Neuronal stem cell (in vitro differentiated cells): ENCODE results near the gene STEAP1B.

Source experiments
- DNase-seq: peaks from one replicate; pipeline ENCODE4 v3.0.0-alpha.2; 2013; ENCODE audit warnings: low spot score
- H2AFZ ChIP-seq: one replicate; pipeline ENCODE4 v1.6.1; 2013; ENCODE audit warnings: mild to moderate bottlenecking, low read length, inconsistent platforms
- H2AK5ac ChIP-seq: 2 replicates; pipeline ENCODE4 v1.6.1; 2013; ENCODE audit warnings: low read depth, mild to moderate bottlenecking, inconsistent platforms, low read length, moderate library complexity, mixed read lengths
- H2BK120ac ChIP-seq: 2 replicates; pipeline ENCODE4 v1.6.1; 2013; ENCODE audit warnings: low read depth, mild to moderate bottlenecking, inconsistent platforms, low read length, moderate library complexity, mixed read lengths
- H2BK12ac ChIP-seq: one replicate; pipeline ENCODE4 v1.6.1; 2013; ENCODE audit warnings: low read length, inconsistent platforms
- H2BK15ac ChIP-seq: 2 replicates; pipeline ENCODE4 v1.6.1; 2013; ENCODE audit warnings: mild to moderate bottlenecking, low read length, inconsistent platforms, mixed read lengths
- H2BK5ac ChIP-seq: one replicate; pipeline ENCODE4 v1.6.1; 2013; ENCODE audit warnings: inconsistent platforms, mild to moderate bottlenecking, low read length, moderate library complexity
- H3K14ac ChIP-seq: one replicate; pipeline ENCODE4 v1.6.1; 2013; ENCODE audit warnings: low read length, inconsistent platforms
- H3K18ac ChIP-seq: 2 replicates; pipeline ENCODE4 v1.6.1; 2013; ENCODE audit warnings: low read length, inconsistent platforms
- H3K23ac ChIP-seq: 2 replicates; pipeline ENCODE4 v1.6.1; 2013; ENCODE audit warnings: low read depth, mild to moderate bottlenecking, mixed read lengths, low read length, inconsistent platforms; ENCODE audit not compliant: poor library complexity
- H3K27ac ChIP-seq: replicated peaks from 3 replicates; pipeline ENCODE4 v1.5.1; 2013; ENCODE audit warnings: low read length, inconsistent platforms
- H3K27me3 ChIP-seq, 3 experiments: 2 replicates each; pipeline ENCODE4 v1.6.1; 2013; ENCODE audit warnings: low read length in 3 of 3, mild to moderate bottlenecking in 2 of 3, inconsistent platforms in 1 of 3, low read depth in 1 of 3, mixed read lengths in 1 of 3, moderate library complexity in 1 of 3; ENCODE audit not compliant: control insufficient read depth in 3 of 3, insufficient read depth in 3 of 3
- H3K36me3 ChIP-seq, 2 donors: replicated peaks in 1 of 2; 2 replicates each; pipeline ENCODE4 v1.6.1; 2013; ENCODE audit warnings: low read length in 2 of 2; ENCODE audit not compliant: control insufficient read depth in 2 of 2, insufficient read depth in 2 of 2
- H3K4ac ChIP-seq: 2 replicates; pipeline ENCODE4 v1.6.1; 2013; ENCODE audit warnings: inconsistent platforms, mild to moderate bottlenecking, low read length, moderate library complexity
- H3K4me1 ChIP-seq, 2 donors: 1 replicate in 1 of 2; 2 replicates in 1 of 2; pipeline ENCODE4 v1.6.1; 2013; ENCODE audit warnings: low read length in 2 of 2, low read depth in 1 of 2; ENCODE audit not compliant: control insufficient read depth in 2 of 2, insufficient read depth in 1 of 2
- H3K4me2 ChIP-seq: one replicate; pipeline ENCODE4 v1.6.1; 2013; ENCODE audit warnings: mild to moderate bottlenecking, low read length, inconsistent platforms; ENCODE audit not compliant: insufficient read depth, poor library complexity, severe bottlenecking
- H3K4me3 ChIP-seq, 2 donors: 2 replicates each; pipeline ENCODE4 v1.5.1; 2013; ENCODE audit warnings: low read length in 2 of 2, mild to moderate bottlenecking in 2 of 2, inconsistent platforms in 1 of 2, moderate library complexity in 1 of 2
- H3K79me1 ChIP-seq: one replicate; pipeline ENCODE4 v1.6.1; 2013; ENCODE audit warnings: low read depth, mild to moderate bottlenecking, inconsistent platforms, low read length, moderate library complexity
- H3K9ac ChIP-seq: one replicate; pipeline ENCODE4 v1.6.1; 2013; ENCODE audit warnings: mild to moderate bottlenecking, low read depth, low read length, inconsistent platforms; ENCODE audit not compliant: poor library complexity
- H3K9me3 ChIP-seq, 2 donors: replicated peaks in 1 of 2; 2 replicates each; pipeline versions ENCODE3 to v1.6.1; 2013; ENCODE audit warnings: low read length in 2 of 2, mild to moderate bottlenecking in 2 of 2, inconsistent platforms in 1 of 2, low read depth in 1 of 2, mixed read lengths in 1 of 2, moderate library complexity in 1 of 2; ENCODE audit not compliant: control insufficient read depth in 2 of 2, insufficient read depth in 1 of 2
- H4K8ac ChIP-seq: one replicate; pipeline ENCODE4 v1.6.1; 2013; ENCODE audit warnings: low read depth, mild to moderate bottlenecking, inconsistent platforms, low read length, moderate library complexity
- H4K91ac ChIP-seq: one replicate; pipeline ENCODE4 v1.6.1; 2013; ENCODE audit warnings: low read length, low read depth, mild to moderate bottlenecking, inconsistent platforms; ENCODE audit not compliant: poor library complexity
- WGBS, 2 donors: extraction: QIAGEN DNeasy Blood & Tissue Kit; methylation state at CpG; one replicate each; pipeline ENCODE4 v1.1.7; 2013; ENCODE audit warnings: missing lambda C conversion rate in 2 of 2, mixed read lengths in 1 of 2; ENCODE audit not compliant: insufficient read length in 2 of 2, insufficient replicate concordance in 1 of 2; ENCODE audit errors: extremely low coverage in 2 of 2; 5-methylcytosine and 5-hydroxymethylcytosine counted together

STEAP1B gene

DNA sequence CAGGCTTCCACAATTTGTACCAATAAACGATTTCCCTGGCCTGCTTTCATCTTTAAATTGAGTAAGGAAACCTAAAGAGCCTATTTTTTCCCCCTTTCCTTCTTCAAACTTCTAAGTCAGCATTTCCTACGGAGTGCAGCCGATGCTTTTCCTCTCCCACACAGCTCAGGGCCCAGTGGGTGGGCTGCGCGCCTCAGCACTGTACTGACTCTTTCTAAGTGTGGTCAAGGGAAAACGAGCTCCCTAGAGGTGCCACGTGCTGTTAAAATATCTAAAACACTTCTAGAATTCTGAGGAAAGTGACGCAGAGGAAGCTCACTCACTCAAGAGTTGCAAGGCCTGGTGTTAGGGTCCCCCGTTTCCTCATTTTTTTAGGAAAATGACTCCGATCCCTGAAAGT is 29.0 kb downstream of the STEAP1B start:
- Histone ChIP-seq H4K91ac (no peak overlapping the region), H2AFZ (no peak overlapping the region), H3K9ac (no peak overlapping the region), H3K18ac (no peak overlapping the region), H2BK5ac (no peak overlapping the region), H3K4me1 (no peaks in the 10 kb centered on the region), H3K27ac (no peak overlapping the region), H2BK15ac (no peak overlapping the region), H3K4me3 (no peak overlapping the region), H3K23ac (no peak overlapping the region), H3K4me2 (no peak overlapping the region), H2BK12ac (no peak overlapping the region), H4K8ac (no peak overlapping the region), H3K27me3 (peaks cover 0 to 3% (median 0%) of the 10 kb centered on the region in 3 experiments), H2AK5ac (no peak overlapping the region), H2BK120ac (no peak overlapping the region), H3K9me3 (no peaks in the 10 kb centered on the region), H3K79me1 (no peaks in the 10 kb centered on the region), H3K14ac (no peak overlapping the region), H3K36me3 (no peaks in the 10 kb centered on the region), H3K4ac (no peak overlapping the region)
- no peak for DNase-seq
- WGBS, 2 donors, result no CpG with 5 or more reads among the region's 10 CpGs

DNA sequence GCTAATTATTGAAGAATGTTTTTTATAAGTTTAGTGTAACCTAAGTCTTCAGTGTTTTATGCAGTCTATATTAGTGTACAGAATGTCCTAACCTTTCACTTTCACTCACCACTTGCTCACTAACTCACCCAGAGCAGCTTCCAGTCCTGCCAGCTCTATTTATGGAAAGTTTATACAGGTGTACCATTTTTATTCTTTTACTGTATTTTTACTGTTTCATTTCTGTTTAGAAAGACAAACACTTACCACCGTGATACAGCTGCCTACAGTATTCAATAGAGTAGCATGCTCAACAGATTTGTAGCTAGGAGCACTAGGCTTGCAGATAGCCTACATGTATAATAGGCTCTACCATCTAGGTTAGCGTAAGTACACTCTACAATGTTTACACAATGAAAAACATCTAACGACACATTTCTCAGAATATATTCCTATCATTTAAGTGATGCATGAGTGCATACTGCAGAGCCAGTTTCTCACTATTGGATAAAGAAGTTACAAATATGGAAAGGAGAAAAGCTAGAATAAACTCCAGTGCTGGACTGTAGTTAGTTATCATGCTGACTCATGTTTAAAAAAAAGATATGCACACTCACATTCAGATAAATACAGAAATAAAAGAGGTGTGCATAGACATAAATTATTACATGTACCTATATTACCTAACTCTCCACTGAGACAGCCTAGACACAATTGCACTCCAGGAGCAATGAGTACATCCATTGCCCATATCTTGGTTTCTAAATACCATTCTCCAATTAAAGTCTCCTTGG is 30.4 kb downstream of the STEAP1B start:
- Histone ChIP-seq H2BK5ac (no peak overlapping the region), H3K27ac (no peak overlapping the region), H4K8ac (no peak overlapping the region), H2AFZ (no peak overlapping the region), H2AK5ac (no peak overlapping the region), H3K79me1 (no peaks in the 10 kb centered on the region), H2BK15ac (no peak overlapping the region), H2BK12ac (no peak overlapping the region), H3K14ac (no peak overlapping the region), H3K23ac (no peak overlapping the region), H3K9me3 (no peaks in the 10 kb centered on the region), H2BK120ac (no peak overlapping the region), H3K4me2 (no peak overlapping the region), H3K36me3 (no peaks in the 10 kb centered on the region), H3K4me3 (no peak overlapping the region), H4K91ac (no peak overlapping the region), H3K9ac (no peak overlapping the region), H3K18ac (no peak overlapping the region), H3K4me1 (no peaks in the 10 kb centered on the region), H3K4ac (no peak overlapping the region), H3K27me3 (peaks cover 0 to 3% (median 0%) of the 10 kb centered on the region in 3 experiments)
- WGBS, 2 donors, result no CpG with 5 or more reads among the region's 3 CpGs
- DNase-seq, result no peak

DNA sequence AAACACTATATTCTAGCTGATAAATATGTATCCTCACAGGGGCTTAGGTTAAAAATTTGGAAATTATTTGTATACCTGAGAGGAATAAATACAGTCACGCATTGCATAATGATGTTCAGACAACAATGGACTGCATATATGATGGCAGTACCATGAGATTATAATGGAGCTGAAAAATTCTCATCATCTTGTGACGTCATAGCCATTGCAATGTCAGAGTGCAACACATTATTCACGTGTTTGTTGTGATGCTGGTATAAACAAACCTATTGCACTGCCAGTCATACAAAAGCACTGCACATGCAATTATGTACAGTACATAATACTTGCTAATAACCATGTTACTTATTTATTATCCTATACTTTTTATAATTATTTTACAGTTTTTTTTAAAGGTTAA is 31.4 kb downstream of the STEAP1B start:
- no peak overlapping the region for H3K23ac ChIP-seq
- no peak overlapping the region for H3K27ac ChIP-seq
- no peak overlapping the region for H3K4ac ChIP-seq
- no peak overlapping the region for H3K18ac ChIP-seq
- no peak overlapping the region for H2AFZ ChIP-seq
- no peak overlapping the region for H2BK12ac ChIP-seq
- no peak overlapping the region for H4K91ac ChIP-seq
- peaks cover 0 to 3% (median 0%) of the 10 kb centered on the region in 3 experiments for H3K27me3 ChIP-seq
- WGBS, 2 donors, result no CpG with 5 or more reads among the region's 3 CpGs
- no peak overlapping the region for H2BK120ac ChIP-seq
- no peak overlapping the region for H3K4me3 ChIP-seq
- DNase-seq, result no peak
- H2BK15ac ChIP-seq, result no peak overlapping the region
- H3K4me2 ChIP-seq, result no peak overlapping the region
- H3K9me3 ChIP-seq, result no peaks in the 10 kb centered on the region
- H3K9ac ChIP-seq, result no peak overlapping the region
- no peaks in the 10 kb centered on the region for H3K79me1 ChIP-seq
- H2AK5ac ChIP-seq, result no peak overlapping the region
- H4K8ac ChIP-seq, result no peak overlapping the region
- no peak overlapping the region for H3K14ac ChIP-seq
- H2BK5ac ChIP-seq, result no peak overlapping the region
- H3K36me3 ChIP-seq, result no peaks in the 10 kb centered on the region
- H3K4me1 ChIP-seq, result no peaks in the 10 kb centered on the region

DNA sequence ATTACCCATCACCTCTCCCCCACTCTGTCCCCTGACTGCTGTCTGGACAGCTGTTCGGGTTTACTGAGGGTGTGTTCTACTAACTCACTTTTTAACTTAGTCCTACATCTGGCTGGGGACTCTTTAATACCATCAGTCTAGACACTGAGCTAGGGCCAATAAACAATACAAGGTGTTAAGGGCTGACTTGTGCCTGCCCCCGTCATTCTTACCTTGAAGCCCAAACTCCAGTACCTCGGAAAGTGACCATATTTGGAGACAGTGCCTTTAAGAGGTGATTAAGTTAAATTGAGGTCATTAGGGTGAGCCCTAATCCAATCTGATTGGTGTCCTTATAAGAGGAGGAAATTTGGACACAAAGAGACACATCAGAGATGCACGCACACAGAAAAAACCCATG is 35.7 kb downstream of the STEAP1B start:
- Histone ChIP-seq H2BK5ac (no peak overlapping the region), H2BK12ac (no peak overlapping the region), H3K23ac (no peak overlapping the region), H3K27ac (no peak overlapping the region), H3K4ac (no peak overlapping the region), H3K18ac (no peak overlapping the region), H4K8ac (no peak overlapping the region), H3K9me3 (no peaks in the 10 kb centered on the region), H3K9ac (no peak overlapping the region), H3K4me1 (no peaks in the 10 kb centered on the region), H3K79me1 (no peaks in the 10 kb centered on the region), H4K91ac (no peak overlapping the region), H3K4me3 (no peak overlapping the region), H2AK5ac (no peak overlapping the region), H3K4me2 (no peak overlapping the region), H3K36me3 (no peaks in the 10 kb centered on the region), H3K27me3 (no peaks in the 10 kb centered on the region), H2BK15ac (no peak overlapping the region), H2AFZ (no peak overlapping the region), H2BK120ac (no peak overlapping the region), H3K14ac (no peak overlapping the region)
- no CpG with 5 or more reads among the region's 4 CpGs for WGBS, 2 donors
- DNase-seq, result no peak
